ENCODE results near the gene APOA5. TPM values are rescaled to one million over a fixed set of nuclear protein-coding genes. Genes with fewer than 3 reads are reported as not detected.

Gene APOA5
- total and polyA plus RNA-seq, 2 of the 13 experiments (the other 11 are each of a cell fraction or from before 2014, with no cell fraction given) = 44.0 to 49.1 TPM

DNA sequence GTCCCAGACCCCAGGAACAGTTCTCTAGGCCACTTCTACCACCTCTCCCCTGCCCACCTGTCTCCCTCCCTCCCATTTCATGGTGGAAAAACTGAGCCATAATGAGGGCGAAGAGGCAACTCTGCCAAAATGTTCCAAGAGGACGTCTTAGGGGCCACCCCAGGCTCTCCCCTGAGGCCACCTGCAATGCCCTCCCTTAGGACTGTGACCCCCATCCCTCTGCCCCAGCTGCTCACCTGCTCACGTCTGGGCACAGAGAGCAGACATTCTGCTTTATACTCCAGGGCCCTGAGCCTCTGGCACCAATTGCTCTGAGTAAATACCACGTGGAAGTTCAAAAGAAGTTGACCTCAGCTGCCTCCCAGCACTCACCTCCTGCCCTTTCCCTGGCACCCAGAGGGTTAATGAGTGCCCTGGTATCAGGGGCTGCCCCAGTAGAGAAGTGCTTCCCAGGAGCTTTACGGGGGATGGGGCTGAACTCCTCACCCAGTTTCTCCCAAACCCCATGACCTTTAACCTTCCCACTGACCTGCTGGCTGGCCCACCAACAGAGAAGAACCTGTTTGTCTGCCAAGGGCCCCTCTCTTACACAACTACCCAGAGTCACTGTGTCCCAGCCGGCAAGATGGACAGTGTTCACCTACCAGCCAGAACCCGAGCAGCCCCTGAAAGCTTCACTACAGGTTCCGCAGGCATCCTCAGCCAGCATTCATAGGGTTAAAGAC, 627 bp upstream of the APOA5 start (continued):
- no peak for TF ChIP-seq ZNF431 (CRISPR knock-in tag; IDR thresholded peaks at IDR 0.05; ENCODE audit: borderline replicate concordance, low read depth)
- TF ChIP-seq, protein P1, sequence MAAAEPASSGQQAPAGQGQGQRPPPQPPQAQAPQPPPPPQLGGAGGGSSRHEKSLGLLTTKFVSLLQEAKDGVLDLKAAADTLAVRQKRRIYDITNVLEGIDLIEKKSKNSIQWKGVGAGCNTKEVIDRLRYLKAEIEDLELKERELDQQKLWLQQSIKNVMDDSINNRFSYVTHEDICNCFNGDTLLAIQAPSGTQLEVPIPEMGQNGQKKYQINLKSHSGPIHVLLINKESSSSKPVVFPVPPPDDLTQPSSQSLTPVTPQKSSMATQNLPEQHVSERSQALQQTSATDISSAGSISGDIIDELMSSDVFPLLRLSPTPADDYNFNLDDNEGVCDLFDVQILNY (CRISPR knock-in tag; conservative IDR thresholded peaks at IDR 0.05) = no peak
- TF ChIP-seq, protein P2, sequence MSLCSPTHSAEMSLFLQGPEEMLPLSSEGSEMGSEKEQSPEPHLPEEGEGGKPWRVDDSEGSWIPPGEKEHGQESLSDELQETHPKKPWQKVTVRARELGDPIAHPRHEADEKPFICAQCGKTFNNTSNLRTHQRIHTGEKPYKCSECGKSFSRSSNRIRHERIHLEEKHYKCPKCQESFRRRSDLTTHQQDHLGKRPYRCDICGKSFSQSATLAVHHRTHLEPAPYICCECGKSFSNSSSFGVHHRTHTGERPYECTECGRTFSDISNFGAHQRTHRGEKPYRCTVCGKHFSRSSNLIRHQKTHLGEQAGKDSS (CRISPR knock-in tag; IDR thresholded peaks at IDR 0.05; ENCODE audit: borderline replicate concordance, low read depth) = no peak; the same call in 1 of the 2 replicates
- TF ChIP-seq, protein P3, sequence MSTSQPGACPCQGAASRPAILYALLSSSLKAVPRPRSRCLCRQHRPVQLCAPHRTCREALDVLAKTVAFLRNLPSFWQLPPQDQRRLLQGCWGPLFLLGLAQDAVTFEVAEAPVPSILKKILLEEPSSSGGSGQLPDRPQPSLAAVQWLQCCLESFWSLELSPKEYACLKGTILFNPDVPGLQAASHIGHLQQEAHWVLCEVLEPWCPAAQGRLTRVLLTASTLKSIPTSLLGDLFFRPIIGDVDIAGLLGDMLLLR (CRISPR knock-in tag; IDR thresholded peaks at IDR 0.05) = no peak
- no peak; the same call in 1 of the 2 replicates for TF ChIP-seq MAZ (IDR thresholded peaks at IDR 0.05; ENCODE audit: borderline replicate concordance, low read depth, low read length)
- TF ChIP-seq MAZ (CRISPR knock-in tag; IDR thresholded peaks at IDR 0.05; ENCODE audit: low read depth) = peak; percentile 43
- peak; percentile 32; the same call in 1 of the 2 replicates for TF ChIP-seq BCL3 (CRISPR knock-in tag; IDR thresholded peaks at IDR 0.05)
- 0 out of 2 replicates have a peak, but pooled peaks have one; percentile 20 for TF ChIP-seq ZNF543 (CRISPR knock-in tag; IDR thresholded peaks at IDR 0.05)
- TF ChIP-seq, protein P4, sequence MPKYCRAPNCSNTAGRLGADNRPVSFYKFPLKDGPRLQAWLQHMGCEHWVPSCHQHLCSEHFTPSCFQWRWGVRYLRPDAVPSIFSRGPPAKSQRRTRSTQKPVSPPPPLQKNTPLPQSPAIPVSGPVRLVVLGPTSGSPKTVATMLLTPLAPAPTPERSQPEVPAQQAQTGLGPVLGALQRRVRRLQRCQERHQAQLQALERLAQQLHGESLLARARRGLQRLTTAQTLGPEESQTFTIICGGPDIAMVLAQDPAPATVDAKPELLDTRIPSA (CRISPR knock-in tag; IDR thresholded peaks at IDR 0.05; ENCODE audit: borderline replicate concordance) = peak; percentile 59; the same call in 1 of the 2 replicates
- no peak for TF ChIP-seq MZF1 (CRISPR knock-in tag; IDR thresholded peaks at IDR 0.05; ENCODE audit: borderline replicate concordance)
- no peak for TF ChIP-seq ZNF549 (CRISPR knock-in tag; IDR thresholded peaks at IDR 0.05)
- no peak for TF ChIP-seq HOXA9 (CRISPR knock-in tag; IDR thresholded peaks at IDR 0.05; ENCODE audit: borderline replicate concordance)
- no peak for TF ChIP-seq GTF2F1 (IDR thresholded peaks at IDR 0.05; ENCODE audit: low read length)
- TF ChIP-seq HMGXB4 (CRISPR knock-in tag; IDR thresholded peaks at IDR 0.05; ENCODE audit: borderline replicate concordance in 1 of 2, low read depth in 1 of 2) = no peak
- TF ChIP-seq MBNL3 (CRISPR knock-in tag; conservative IDR thresholded peaks at IDR 0.05) = no peak
- no peak for TF ChIP-seq SCMH1 (CRISPR knock-in tag; IDR thresholded peaks at IDR 0.05; ENCODE audit: borderline replicate concordance)
- no peak for TF ChIP-seq ZNF333 (CRISPR knock-in tag; IDR thresholded peaks at IDR 0.05; ENCODE audit: borderline replicate concordance)
- peak; percentile 73 for TF ChIP-seq NCOA1 (CRISPR knock-in tag; IDR thresholded peaks at IDR 0.05)
- TF ChIP-seq, protein P5, sequence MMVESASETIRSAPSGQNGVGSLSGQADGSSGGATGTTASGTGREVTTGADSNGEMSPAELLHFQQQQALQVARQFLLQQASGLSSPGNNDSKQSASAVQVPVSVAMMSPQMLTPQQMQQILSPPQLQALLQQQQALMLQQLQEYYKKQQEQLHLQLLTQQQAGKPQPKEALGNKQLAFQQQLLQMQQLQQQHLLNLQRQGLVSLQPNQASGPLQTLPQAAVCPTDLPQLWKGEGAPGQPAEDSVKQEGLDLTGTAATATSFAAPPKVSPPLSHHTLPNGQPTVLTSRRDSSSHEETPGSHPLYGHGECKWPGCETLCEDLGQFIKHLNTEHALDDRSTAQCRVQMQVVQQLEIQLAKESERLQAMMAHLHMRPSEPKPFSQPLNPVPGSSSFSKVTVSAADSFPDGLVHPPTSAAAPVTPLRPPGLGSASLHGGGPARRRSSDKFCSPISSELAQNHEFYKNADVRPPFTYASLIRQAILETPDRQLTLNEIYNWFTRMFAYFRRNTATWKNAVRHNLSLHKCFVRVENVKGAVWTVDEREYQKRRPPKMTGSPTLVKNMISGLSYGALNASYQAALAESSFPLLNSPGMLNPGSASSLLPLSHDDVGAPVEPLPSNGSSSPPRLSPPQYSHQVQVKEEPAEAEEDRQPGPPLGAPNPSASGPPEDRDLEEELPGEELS (CRISPR knock-in tag; IDR thresholded peaks at IDR 0.05) = peak; percentile 59; the same call in 1 of the 2 replicates
- TF ChIP-seq EZH2 (conservative IDR thresholded peaks at IDR 0.05; ENCODE audit: low read depth, low read length) = no peak

Measured in HepG2 (cell line).